Activated T-cell treated with anti-CD3 and anti-CD28 coated beads, Interleukin-2, amount 50 U/mL, for 48 hours (primary cell): ENCODE measurements around the gene TSPYL6.
"Not testable (repeated sequence)": the region's sequence is repeated elsewhere in the genome, so short reads cannot be mapped to it uniquely, and the experiment has no call there.

ENCODE experiments used
- DNase-seq, 2 experiments: peaks; one replicate each; pipeline ENCODE4 v3.0.0-alpha.2; 2020

The TSPYL6 gene

GRCh38 chr2:54256091-54256694 lies at the start of gene TSPYL6:
TSS of gene TSPYL6 (minus strand) at chr2:54256229. CDS start at chr2:54256151, 78 bp downstream.
- DNase-seq: no peak

DNA sequence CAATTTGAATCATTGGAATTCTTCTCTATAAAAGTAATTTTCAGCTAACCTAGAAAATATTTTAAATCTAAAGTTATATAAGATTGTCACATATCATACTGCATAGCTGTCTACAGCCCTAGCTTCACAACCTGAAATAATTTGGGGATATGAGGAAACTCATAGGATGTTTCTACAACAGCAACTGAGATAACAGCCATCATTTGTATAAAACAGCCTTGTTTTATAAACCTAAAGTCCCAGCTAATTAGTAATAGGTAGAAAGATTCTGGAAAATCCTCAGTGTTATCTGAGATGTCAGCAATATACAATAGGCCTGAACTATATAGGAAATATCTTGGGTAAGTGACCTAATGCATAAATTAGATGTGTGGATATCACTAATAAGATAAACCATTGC lies 47.6 kb upstream of the TSPYL6 start:
- no peak for DNase-seq

DNA sequence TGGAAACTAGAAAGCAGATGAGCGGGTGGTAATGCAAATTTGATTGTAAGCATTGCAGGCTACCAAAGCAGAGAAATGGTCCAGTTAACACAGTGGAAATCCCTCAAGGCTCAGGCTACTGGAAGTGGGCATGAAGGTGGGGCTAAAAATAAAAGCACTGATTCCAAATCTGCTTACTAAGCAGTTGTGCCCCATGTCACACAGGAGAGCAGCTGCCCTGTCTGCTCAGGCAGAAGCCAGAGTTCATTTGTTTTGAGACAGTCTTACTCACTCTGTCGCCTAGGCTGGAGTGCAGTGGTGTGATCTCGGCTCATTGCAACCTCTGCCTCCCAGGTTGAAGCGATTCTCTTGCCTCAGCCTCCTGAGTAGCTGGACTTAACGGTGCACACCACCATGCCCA lies 42.5 kb upstream of the TSPYL6 start:
- no peak for DNase-seq

GRCh38 chr2:54295911-54296310 lies 39.9 kb upstream of the TSPYL6 start:
- DNase-seq: no peak

- not testable (repeated sequence) for DNase-seq
Measured at GRCh38 chr2:54294665-54295064, 38.6 kb upstream of the TSPYL6 start.

GRCh38 chr2:54290356-54291025 lies 34.5 kb upstream of the TSPYL6 start:
- no peak for DNase-seq

GRCh38 chr2:54289917-54290316 lies 33.9 kb upstream of the TSPYL6 start:
- DNase-seq: no peak

DNA sequence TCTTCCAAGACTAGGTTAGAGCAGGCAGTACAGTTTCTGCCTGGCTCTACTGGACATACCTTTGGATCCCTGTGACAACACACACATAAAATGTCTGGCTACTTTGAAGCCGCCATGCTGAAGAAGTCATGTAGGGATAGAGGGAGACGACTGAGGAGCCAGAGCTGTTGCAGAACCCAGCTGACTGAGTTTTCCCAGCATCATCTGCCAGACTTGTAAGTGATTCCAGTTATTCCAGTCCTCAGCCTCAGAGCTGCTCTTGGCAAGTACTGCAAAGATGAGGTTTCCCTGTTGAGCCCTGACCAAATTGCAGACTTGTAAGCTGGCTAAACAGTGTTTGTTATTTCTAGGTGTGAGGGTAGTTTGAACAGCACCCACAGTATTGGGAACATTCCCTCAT lies 31.5 kb upstream of the TSPYL6 start:
- DNase-seq: no peak

- DNase-seq: no peak
Measured at GRCh38 chr2:54285451-54285850, 29.4 kb upstream of the TSPYL6 start.

DNA sequence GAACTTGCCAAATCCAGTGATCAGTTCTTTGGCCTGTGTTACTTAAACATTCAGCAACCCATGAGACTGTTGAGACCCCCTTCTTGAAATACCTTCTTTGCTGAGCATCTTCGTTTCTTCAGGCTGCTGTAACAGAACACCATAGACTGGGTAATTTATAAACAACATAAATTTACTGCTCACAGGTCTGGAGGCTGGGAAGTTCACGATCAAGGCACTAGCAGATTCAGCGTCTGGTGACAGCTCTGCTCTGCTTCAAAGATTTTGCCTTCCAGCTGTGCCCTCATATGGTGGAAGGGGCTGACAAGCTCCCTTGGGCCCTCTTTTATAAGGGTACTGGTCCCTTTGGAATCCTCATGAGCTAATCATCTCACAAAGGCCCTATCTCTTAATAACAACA lies 28.8 kb upstream of the TSPYL6 start:
- DNase-seq: no peak

GRCh38 chr2:54279385-54279784 lies 23.4 kb upstream of the TSPYL6 start:
- no peak for DNase-seq

DNA sequence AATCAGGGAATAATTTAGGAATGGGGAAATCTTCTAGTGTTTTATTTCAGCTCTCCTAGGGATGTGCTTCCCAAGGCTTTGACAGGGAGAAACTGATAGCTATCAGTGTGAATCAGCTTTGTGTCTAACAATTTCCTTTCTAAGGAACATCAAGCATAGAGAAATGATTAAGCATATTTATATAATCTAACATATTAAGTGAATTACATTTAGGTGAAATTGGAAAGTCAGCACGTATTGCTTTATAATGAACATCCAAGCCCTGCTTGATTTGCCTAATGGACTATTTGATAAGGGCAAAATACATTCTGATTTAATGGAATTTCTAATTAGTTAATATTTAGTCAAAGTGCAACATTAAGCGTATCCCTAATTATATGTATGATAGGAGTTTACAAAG lies 19.5 kb upstream of the TSPYL6 start:
- DNase-seq: no peak

DNA sequence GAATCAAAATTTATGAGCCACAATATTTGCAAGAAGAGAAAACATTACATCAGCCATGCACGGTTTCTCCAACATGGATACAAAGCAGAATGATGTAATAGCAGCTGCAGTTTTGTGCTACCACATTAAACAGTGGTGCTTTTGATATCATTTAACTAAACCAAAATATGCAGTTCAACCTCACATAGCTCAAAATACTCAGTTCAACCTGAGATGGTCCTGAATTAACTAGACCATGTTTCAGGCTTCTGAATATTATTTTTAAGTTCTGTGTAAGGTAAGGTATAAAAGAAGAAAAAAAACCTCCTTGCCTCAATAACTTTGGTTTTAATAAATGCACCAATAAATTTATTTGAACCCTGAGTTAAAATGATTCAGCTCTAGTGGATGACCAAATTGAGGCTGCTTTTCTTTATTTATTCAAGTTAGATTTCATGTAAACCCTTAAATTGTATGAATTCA lies 18.8 kb upstream of the TSPYL6 start:
- DNase-seq: no peak

DNA sequence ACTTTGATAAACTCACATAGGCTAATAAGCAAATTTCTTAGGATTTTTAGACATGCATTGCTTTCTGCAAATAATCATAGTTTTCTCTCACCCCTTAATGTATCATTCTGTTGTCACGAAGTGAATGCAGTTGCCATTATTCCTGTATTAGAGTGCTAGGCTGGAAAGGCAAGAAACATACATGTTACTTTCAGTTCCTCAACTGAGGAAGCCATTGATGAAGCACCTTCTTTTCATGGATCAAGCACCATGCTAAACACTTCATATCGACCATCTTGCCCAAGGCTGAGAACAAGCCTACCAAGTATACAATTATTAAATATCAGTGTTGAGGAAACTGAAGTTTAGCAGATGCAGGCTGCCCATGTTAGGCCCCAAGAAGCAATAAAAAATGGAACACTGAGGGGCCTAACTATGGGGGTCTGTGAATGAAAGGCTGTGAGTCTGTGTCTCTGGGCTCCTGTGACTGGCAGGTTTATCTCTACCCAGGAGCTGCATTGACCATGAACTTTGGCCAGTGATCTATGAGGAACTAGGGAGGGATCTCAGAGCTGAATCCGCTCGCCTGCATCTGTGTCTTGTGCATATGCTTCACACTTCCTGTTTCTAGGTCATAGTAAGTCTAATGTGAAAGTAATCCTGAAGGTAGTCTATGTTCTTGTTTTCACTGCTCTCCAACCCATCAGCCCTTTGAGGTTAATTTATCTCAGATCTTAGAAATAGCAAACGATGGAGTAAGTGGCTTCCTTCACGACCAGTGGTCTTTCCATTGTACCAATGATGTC lies 16.0 kb upstream of the TSPYL6 start:
- no peak for DNase-seq

DNA sequence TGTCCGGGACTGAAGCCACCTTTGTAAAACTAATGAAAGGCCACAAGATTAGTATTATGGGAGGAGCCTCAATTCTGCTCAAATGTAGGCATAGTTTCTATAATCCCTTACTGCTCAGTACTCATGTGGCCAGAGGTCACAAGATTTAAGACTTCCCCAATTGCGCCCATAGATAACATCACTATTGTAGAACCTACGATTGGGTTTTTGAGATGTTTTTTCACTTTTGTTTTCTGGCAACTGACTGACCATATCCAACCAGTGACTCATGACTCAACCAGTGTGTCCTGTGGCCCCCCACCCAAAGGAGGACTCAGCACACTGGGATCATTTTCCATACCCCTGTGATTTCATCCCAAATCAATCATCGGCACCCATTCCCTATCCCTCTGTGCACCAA lies 15.2 kb upstream of the TSPYL6 start:
- DNase-seq: no peak

DNA sequence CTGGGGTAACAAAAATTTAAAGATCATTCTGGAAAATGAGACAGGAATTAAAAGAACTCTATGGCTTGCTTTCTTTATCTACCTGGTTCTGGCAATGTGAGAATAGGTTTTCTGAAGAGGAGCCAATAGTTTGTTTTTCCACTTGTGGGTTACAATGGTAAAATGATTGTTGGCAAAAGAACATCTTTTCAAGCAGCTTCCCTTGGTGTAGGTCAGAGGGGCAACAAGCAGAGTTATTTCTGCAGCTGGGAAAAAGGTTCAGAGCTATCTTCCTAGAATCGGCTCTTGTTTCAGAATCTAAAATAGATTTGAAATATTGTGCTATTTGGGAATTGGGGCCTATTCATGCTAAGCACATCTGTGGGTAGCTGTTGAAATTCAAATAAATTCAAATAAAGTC lies 11.5 kb upstream of the TSPYL6 start:
- DNase-seq: no peak

DNA sequence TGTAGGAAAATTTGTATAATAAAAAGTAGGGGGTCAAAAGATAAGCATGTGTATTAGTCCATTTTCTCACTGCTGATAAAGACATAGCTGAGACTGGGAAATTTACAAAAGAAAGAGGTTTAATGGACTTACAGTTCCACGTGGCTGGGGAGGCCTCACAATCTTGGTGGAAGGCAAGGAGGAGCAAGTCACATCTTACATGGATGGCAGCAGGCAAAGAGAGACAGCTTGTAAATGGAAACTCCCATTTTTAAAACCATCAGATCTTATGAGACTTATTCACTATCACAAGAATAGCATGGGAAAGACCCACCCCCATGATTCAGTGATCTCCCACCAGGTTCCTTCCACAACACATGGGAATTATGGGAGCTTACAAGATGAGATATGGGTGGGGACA lies 9.1 kb upstream of the TSPYL6 start:
- not testable (repeated sequence) for DNase-seq

DNA sequence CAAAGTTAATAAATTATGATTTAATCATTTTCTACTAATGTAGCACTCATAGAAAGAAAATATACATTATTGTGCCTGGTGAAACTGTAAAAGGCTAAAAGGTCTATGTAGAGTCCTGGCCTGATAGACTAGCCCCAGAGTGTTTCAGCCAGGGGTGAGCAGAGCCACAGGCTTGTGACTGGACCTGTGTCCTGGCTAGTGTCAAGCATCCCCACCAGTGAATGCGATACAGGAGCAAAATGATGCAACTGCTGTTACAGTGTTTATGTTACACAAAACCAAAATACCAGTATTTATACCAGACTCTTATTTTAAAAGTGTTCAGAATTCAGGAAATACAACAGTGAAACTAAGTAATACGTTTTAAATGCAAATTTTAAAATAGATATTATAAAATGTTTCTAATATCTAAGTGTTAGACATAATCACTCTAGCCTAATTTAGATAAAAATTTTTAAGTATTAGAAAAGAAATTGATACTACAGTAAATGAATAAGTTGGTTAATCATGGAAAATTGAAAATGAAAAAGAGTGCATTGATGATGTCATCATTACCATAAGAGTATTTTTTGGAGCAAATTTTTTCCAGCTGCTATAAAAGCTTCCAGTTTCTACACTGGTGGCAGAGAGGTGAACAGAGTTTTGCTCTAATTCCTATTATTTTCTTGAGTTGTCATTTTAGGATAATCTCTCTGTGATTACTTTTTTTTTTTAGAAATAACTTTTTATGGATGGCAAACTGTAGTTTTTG lies 6.2 kb upstream of the TSPYL6 start:
- no peak for DNase-seq

DNA sequence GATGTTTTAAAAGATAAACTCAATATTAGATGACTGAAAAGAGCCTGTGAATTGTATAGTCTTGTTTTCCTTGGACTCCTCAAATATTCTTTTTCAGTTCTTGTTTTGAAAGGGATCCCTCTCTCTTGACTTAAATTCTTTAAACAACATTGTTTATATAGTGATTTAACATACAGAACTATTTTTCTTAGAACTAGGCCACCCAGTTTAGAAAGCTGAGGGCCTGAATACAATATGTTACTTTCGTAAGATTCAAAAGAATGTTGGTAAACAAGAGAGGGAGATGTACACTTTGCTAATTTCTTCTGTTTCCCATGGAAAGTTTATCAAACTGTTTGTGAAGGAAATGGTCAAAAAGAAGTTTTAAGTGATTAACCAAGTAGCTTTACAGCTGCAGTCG lies 5.5 kb upstream of the TSPYL6 start:
- no peak for DNase-seq

GRCh38 chr2:54260241-54260595 lies 4.2 kb upstream of the TSPYL6 start:
- DNase-seq: no peak

DNA sequence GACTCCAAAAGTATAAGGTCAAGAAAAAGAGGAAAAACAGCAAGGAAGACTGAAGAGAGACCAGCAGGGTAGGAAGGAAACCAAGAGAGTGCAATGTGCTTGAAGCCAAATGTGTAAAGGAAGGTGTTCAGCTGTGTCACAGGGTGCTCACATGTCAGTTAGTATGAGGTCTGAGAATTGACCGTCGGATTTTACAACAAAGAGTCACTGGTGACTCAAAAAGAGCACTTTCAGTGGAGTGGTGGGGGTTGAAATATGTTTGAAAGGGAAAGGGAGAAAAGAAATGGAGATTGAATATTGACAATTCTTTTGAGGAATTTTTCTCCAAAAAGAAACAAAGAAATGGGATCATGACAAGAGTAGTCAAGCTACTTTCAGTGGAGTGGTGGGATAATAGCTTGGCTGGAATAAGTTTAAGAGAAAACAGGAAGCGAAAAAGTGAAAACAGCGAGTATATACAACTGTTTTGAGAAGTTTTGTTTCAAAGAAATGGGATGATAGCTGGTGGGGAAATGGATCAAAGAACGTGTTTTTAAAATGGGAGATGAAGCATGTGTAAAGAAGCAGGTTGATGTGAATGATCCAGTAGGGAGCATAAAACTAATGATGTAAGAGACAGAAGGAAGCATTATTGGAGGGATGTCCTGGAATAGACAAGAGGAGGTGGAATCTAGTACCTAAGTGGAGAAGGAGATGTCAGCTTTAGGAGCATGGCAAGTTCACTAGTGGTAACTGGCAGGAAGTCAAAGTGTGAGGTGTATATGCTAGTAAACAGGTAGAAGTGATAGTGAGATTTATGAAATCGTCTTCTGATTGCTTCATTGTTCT lies 3.6 kb upstream of the TSPYL6 start:
- no peak for DNase-seq

DNA sequence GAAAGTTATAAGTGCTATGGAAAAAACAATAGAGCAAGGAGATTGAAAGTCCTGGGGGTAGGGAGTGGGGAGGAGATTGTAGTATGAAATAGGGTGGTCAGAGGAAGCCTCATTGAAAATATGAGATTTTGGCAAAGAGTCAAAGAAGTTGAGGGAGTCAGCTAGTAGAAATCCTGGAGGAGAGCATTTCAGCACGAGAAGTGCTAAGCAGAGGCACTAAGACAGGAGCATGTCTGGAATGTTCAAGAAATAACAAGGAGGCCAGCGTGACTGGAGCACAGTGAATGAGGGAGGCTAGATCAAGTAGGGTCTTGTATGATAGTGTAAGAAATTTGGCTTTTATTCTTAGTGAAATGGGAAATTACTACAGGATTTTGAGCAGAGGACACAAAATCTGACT lies 2.1 kb upstream of the TSPYL6 start:
- DNase-seq: no peak
